Stimulated activated CD4-positive, alpha-beta T cell treated with anti-CD3 and anti-CD28 coated beads, Interleukin-2, amount 100 ng/mL, for 4 hours (primary cell): ENCODE results near the gene SUN1.
"Not testable (repeated sequence)": the region's sequence is repeated elsewhere in the genome, so short reads cannot be mapped to it uniquely, and the experiment has no call there.

ENCODE experiments used
- DNase-seq: peaks from one replicate; pipeline ENCODE4 v3.0.0-alpha.2; 2020; ENCODE audit warnings: low read depth

Gene SUN1

DNA sequence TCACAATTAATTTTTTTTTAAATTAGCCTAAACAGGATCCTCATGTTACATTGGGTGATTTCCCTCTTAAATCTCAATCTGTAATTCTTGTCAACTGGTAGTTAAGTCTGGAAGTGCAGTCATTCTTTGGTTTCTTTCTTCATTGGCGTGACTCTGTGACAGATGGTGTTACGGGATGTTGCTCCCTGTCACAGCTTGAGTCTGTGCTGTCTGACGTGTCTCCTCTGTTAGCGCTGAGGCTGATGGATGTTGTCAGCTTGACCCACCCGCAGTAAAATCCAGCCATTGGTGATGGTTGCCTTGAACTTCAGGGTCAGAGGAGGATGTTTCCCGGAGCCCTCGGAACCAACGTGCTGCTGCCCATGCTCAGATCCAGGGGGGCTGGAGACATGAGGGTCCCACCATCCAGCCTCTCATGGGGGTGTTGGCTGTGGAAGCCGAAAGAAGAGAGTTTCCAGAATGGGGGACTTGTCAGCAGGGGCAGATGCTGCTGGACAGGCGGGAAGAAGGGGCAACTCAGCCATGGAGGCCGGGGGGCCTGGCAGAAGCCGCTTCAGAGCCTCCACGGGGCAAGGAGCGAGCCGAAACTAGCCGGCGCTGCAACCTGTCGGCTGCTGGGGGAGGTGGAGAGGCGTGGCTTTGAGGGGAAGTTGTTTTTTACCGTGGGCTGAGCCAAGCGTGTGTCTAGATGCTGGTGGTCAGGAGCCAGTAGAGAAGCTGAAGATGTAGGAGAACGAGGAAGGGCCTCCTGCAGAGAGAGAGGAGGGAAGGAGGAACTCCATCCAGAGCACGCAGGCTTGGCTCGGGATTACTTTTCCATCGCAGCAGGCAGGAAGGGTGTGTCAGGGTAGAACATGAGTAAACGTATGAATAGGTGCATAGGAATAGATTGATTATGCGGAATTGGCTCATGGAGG is 3.5 kb downstream of the SUN1 start:
- DNase-seq: no peak

DNA sequence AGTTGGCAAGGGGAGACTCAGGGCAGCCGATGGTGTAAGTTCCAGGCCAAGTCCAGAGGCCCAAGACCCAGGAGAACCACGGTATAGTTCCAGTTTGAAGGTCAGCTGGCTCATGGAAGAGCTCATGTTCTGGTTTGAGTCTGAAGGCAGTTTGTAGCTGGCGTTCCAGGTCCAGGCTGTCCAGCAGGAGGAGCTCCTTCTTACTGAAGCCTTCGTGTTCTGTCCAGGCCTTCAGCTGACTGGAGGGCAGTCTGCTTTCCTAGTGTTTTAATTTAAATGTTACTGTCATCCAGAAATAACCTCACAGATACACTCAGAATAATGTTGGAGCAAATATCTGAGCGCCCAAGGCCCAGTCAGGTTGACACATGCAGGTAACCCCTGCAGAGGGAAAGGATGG is 4.2 kb downstream of the SUN1 start:
- DNase-seq: no peak

DNA sequence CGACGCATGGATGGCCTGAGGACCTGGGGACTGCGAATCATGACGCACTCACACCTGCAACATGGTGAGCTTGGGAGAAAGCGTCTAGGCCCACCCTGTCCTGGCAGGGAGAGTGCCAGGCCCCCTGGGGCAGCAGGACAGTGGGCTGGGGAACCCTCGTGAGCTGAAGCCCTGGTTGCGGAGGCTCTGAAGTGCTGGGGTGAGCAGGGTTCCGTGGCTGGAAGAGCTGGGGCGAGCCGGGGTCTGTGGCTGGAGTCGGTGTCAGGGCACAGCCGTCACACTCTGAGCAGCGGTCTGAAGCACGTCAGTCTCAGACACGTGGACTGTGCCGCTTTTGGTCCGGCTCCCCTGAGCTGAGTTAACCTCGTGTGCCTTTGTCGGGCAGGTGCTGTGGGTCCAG is 4.7 kb downstream of the SUN1 start:
- DNase-seq: no peak

DNA sequence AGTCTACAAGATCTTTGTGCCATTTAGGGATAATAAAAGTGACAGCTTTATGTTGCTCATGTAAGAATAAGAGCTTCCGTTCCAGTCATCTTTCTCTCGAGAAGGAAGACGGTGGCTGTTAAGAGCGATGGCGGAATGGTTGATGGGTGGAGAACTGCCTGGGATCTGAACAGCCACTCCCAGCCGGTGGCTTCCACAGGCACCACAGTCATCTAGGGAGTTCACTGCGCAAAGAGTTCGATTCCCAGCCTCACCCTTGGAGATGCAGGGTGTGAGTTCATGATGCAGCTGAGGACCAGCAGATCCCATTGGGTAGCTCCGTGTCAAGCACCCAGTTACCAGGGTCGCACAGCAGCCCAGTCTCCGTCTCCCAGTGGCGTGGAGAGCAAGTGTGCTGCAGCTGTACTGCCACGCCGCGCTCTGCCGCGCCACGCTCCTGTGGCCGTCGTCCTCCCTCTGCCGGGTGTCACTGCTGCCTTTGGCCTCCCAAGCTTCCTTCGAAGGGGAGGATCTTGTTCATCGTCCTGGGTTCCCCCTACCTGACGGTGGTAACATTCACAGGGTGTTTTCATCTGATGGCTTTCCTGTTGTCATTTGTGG is 7.8 kb downstream of the SUN1 start:
- no peak for DNase-seq

DNA sequence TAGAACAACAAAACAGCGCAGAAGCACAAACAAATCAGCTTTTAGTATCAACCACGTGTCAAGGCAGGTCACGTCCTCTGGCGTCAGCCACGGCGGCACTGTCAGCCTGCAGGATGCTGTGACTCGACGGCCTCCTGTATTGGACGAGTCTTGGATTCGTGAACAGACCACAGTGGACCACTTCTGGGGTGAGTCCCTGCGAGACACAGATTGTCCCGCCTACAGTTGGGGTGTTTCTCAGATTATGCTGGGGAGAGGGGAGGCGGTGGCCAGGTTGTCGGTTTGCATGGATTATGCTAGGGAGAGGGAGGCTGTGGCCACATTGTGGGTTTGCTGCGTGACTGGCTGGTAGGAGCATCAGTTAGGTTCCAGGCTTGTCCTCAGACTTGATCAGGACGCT is 9.7 kb downstream of the SUN1 start:
- DNase-seq: no peak

DNA sequence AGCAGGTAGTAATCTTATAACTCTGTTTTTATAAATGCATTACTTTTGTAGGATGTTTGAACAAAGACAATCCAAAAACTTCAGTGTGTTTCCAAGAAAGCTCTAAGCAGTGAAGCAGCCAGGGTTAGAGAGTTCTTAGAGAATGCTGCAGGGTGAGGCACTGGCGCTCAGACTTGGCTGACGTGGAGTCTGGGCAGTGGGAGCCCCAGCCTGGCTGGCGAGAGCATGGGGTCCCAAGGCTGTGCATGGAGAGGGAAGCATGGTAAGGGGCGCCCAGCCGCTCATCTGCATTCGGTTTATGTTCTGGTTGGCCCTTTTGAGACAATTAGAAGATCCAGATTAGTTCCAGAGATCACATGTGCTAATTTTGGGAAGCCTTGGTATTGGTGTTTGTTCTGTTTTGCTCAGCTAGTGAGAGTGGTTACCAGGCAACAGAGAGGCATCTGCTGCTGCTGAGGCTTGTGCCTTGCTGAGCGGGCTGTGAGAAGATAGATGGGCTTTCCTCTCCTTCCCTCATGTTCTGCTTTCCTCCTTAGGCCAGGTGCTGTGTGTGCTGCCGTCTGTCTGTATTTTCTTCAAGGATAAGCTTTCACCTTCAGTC is 10.3 kb downstream of the SUN1 start:
- no peak for DNase-seq

DNA sequence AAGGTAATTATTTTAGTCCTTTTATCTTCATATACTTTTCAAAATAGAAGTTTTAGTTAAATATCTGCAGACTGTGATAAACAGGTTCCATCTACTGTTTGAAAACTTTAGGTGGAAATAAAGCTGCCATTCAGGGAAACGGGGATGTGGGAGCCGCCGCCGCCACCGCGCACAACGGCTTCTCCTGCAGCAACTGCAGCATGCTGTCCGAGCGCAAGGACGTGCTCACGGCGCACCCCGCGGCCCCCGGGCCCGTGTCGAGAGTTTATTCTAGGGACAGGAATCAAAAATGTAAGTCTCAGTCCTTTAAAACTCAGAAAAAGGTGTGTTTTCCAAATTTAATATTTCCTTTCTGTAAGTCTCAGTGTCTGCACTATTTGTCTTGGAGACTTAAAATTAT is 11.0 kb downstream of the SUN1 start:
- no peak for DNase-seq

DNA sequence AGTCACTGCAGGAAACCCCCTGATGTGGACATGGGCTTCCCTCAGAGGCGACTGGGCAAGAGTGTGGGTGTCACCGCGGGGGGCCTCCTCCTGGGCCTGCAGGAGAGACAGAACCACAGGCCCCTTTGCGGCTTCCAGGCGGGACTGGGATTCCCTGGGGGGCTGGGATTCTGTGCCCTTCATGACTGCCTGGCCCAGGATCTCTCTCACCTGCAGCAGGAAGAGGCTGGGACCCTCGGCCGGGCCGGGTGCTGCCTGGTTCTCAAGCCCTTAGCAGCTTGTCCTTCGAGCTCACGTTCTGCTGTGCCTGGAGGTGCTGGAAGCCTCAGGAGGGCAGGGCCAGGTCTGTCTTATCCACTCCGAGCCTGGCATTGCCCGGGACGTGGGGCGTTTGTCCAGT is 11.8 kb downstream of the SUN1 start:
- DNase-seq: no peak

DNA sequence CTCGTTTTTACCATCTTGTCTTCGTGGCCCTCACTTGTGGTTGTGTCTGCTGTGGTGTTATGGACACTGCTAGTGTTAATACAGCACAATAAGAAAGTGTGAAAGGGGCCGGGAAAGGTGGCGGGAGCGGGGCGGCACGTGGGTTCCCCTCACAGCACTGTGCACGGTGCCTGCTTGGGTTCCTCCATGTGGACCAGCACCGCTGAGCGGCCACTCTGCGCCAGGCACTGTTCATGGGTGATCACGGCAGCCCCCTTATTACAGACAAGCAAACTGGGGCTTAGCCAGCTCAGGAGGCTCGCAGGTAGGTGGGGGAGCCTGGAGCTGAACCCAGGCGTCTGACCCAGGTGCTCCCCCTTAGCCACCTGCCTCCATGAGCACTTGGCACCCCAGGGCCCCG is 12.2 kb downstream of the SUN1 start:
- DNase-seq: no peak

DNA sequence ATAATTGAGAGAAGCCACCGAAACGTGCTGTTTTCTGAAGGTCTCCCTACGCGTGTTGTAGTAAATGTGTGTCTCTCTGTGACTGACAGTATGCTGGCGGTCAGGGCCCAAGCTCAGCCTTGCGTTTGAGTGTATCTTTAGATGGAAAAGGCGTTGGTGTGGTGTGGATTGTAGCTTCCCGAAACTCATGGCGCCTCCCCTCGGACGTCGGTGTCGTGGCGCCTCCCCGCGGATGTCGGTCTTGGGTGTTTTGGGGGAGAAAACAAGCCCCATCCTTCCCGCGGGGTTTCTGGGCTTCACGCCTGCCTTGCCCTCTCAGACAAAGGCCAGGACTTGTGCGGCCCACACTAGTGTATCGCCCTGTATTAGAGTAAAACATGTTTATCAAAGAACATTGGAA is 12.8 kb downstream of the SUN1 start:
- no peak for DNase-seq

DNA sequence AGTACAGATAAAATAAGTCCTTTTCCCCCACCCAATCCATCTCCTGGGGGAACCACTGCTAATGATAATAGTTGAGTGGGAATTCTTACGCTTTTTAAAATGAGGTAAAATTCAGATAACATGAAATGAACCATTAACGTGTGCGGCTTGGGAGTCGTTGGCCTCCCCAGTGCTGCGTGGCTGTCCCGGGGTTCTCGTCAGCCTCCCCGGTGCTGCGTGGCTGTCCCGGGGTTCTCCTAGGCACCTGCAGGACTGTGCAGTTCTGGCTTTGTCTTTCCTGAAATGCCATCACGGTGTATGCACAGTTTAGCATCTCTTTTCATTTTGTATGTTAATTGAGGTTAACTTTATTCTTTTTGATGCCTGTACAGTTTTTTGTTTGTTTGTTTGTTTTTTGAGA is 13.5 kb downstream of the SUN1 start:
- DNase-seq: no peak

DNA sequence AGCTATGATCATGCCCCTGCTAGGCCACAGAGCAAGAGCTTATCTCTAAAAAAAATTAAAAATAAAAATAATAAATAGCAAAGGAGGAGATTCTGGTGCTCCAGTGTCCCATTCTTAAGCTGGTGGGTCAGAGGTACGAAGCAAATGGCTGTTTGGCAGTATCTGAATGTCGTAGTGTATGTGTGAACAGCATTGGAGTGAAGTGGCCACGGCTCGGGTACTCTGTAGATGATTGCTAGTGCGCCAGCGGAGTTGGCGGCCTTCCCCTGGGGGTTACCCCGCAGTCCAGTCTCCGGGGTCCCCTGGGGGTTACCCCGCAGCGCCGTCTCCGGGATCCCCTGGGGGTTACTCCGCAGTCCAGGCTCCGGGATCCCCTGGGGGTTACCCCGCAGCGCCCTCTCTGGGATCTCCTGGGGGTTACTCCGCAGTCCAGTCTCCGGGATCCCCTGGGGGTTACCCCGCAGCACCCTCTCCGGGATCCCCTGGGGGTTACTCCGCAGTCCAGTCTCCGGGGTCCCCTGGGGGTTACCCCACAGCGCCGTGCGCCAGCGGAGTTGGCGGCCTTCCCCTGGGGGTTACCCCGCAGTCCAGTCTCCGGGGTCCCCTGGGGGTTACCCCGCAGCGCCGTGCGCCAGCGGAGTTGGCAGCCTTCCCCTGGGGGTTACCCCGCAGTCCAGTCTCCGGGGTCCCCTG is 14.8 kb downstream of the SUN1 start:
- DNase-seq: not testable (repeated sequence)

DNA sequence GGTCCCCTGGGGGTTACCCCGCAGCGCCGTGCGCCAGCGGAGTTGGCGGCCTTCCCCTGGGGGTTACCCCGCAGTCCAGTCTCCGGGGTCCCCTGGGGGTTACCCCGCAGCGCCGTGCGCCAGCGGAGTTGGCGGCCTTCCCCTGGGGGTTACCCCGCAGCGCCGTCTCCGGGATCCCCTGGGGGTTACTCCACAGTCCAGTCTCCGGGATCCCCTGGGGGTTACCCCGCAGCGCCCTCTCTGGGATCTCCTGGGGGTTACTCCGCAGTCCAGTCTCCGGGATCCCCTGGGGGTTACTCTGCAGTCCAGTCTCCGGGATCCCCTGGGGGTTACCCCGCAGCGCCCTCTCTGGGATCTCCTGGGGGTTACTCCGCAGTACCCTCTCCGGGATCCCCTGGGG is 15.5 kb downstream of the SUN1 start:
- not testable (repeated sequence) for DNase-seq

DNA sequence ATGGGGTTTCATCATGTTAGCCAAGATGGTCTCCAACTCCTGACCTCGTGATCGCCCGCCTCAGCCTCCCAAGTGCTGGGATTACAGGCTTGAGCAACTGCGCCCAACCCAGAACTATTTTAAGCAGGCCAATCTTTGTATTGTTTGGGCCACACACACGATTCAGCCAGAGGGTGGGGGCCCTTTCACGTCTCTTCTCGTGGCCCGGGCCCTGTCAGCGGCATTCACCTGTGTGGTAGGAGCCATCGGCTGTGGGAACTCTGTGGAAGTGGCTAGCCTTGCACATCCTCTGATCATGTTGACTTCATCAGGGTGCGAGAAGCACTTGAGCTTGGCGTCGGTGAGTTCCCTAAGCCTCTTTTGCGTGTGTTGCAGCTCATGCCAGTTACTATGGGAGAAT is 16.9 kb downstream of the SUN1 start:
- DNase-seq: no peak

DNA sequence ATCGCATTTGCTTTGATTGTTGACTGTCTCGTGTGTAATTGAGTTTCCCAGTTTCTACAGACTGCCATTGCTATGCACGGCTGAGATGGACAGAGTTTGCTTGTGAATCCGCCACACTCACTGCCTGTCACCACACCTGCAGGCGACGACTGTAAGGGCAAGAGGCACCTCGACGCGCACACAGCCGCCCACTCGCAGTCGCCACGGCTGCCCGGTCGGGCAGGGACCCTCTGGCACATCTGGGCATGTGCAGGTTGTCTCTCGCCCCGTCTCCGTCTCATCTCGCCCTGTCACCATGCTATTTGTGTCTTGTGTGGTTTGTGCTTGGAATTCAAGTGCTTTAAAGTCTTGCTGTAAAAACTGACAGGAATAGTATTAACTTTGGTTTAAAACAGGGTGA is 17.5 kb downstream of the SUN1 start:
- DNase-seq: no peak

DNA sequence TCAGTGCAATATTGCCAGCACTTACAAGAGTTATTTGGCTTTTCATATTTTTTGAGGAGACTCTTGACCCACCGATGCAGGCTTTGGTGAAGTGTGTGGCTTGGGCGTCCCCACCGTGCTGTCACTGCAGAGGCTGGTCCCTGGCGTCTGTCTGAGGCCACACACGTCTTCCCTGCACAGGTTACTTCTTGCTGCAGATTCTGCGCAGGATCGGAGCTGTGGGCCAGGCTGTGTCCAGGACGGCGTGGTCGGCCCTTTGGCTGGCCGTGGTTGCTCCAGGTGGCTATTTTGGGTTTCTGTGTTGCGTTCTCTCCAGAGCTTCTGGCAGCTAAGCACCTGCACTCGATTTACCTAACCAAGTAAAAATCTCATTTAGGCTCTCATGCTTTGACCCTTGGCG is 18.9 kb downstream of the SUN1 start:
- no peak for DNase-seq

DNA sequence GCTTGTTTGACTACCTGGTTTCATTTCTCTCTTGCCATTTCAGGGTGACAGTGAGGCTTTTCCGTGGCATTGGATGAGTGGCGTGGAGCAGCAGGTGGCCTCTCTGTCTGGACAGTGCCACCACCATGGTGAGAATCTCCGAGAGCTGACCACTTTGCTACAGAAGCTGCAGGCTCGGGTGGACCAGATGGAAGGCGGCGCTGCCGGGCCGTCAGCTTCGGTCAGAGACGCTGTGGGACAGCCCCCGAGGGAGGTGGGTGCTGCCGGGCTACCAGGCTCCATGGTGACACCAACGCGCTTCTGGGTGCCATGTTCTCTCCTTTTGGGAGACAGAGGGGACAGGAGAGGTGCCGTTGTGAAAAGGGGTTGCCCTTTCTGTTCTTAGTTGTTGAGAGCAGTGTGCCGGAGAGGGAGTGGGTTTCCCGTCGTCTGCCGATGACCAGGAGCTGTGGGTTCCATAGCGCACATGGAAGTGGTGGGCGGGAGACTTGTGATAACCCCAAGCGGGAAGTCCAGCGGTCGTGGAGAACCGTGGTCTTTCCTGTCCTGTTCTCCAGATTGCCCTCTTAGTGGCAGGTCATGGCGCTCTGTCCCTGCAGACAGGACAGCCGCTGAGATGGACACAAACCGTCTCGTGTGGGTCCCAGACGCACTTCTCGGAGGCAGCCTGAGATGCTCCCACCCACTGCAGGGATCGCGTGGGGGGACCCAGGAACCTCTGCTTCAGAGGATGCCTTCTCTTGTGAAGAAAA is 21.3 kb downstream of the SUN1 start:
- no peak for DNase-seq

DNA sequence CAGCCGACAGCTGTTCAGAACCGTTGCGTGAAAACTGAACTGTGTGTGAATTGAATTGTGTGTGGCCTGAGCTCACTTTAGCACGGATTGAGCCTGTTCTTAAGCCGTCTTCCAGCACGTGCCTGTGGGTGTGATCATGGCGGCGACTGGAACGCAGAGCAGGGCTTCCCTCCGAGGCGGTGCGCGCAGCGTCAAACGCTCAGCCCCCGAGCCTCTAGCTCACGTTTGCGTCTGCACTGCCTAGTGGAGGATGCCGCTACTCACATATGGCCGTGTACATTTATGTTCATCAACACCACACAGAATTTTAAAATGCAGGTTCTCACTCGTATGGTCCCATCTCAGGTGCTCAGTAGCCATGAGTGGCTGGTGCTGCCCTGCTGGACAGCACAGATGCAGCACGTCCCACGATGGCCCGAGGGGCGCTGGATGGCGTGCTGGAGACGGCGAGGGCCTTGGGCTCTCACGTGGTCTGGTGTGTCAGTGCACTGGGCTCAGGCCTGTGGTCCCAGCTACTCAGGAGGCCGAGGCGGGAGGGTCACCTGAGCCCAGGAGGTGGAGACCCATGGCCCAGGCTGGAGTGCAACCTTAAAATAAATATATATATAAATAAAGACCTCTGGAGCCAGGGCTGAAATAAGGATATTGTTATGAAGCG is 22.0 kb downstream of the SUN1 start:
- DNase-seq: no peak

DNA sequence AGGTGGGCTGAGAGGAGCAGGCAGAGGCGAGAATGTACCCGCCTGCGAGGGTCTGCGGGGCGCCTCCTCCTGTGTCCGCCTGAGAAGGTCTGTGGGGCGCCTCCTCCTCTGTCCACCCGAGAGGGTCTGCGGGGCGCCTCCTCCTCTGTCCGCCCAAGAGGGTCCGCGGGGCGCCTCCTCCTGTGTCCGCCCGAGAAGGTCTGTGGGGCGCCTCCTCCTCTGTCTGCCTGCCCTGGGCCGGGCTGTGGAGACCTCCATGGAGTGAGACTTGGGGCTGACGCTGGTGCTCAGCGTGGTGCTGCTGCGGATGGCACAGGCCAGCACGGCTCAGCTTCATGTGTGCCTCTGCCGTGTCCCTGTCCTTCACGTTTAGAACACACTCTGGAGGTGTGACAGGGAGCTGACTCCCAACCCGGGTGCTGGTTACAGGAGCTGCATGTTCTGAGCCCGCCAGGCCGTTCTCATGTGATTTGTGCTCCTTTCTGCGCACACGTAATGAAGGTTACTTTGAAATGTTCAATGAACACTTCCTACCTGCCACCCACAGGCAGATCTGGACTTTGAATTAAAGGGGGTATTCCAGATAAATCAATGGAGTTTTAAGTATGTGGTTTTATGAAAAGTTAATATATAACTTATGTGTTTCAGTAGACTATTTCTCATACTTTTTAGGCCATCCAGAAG is 23.6 kb downstream of the SUN1 start:
- no peak for DNase-seq

DNA sequence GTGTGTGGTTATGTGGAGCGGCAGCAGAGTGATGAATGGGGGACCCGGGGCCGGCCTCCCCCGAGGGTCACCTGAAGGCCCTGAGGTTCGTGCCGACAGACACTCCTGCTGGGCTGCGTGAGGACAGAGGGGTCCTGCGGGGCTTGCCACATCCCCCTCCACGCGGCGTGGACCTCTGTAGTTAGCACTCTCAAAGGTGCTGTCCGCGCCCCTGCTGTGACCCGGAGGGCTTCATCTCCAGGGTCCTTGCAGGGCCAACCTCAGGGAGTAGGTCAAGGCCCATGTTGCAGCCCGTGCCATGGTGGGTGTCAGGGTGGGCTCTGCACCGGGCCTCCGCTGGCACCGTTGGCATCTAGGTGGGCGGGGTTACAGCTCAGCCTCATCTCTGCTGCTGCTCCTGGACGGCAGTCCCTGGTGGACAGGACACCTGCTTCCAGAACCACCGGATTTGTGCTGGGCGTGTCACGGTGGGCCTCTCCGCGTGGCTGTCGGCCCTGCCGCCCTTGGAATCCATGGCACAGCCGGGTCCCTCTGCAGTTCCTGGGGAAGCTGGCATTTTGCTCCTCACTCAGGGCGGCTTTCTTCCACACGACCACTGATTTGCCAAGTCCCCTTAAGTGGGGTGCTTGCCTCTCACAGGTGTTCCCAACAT is 24.3 kb downstream of the SUN1 start:
- no peak for DNase-seq
